NCI-H69 (cell line): Measurements from ENCODE around the gene RPS6KA2.

ENCODE experiments used
- DNase-seq: peaks from one replicate; lab custom pipeline; 2025; lab: John Stamatoyannopoulos, UW

Gene RPS6KA2

GRCh38 chr6:166572370-166573261, 54.4 kb downstream of the RPS6KA2 start:
- DNase-seq, result no peak

GRCh38 chr6:166570929-166571713, 55.9 kb downstream of the RPS6KA2 start:
- DNase-seq, result no peak

- DNase-seq, result peak; percentile 5
Observed at GRCh38 chr6:166569206-166569605, 57.8 kb downstream of the RPS6KA2 start.

GRCh38 chr6:166567813-166568212, 59.2 kb downstream of the RPS6KA2 start:
- DNase-seq, result no peak

- DNase-seq, result no peak
Observed at GRCh38 chr6:166567107-166567506, 59.9 kb downstream of the RPS6KA2 start.

- no peak for DNase-seq
Observed at GRCh38 chr6:166566026-166567011, 60.7 kb downstream of the RPS6KA2 start.

GRCh38 chr6:166565084-166565967, 61.7 kb downstream of the RPS6KA2 start:
- DNase-seq, result no peak

GRCh38 chr6:166563805-166564204, 63.2 kb downstream of the RPS6KA2 start:
- peak; percentile 40 for DNase-seq

GRCh38 chr6:166563200-166563599, 63.9 kb downstream of the RPS6KA2 start:
- DNase-seq, result no peak

- DNase-seq, result no peak
Observed at GRCh38 chr6:166562726-166563125, 64.3 kb downstream of the RPS6KA2 start.

GRCh38 chr6:166561771-166562359, 65.2 kb downstream of the RPS6KA2 start:
- no peak for DNase-seq

GRCh38 chr6:166560222-166560621, 66.8 kb downstream of the RPS6KA2 start:
- no peak for DNase-seq

- no peak for DNase-seq
Observed at GRCh38 chr6:166559662-166560061, 67.4 kb downstream of the RPS6KA2 start.

GRCh38 chr6:166559211-166559610, 67.8 kb downstream of the RPS6KA2 start:
- DNase-seq, result no peak

GRCh38 chr6:166558156-166559005, 68.7 kb downstream of the RPS6KA2 start:
- DNase-seq, result no peak

- DNase-seq, result peak; percentile 4
Observed at GRCh38 chr6:166556863-166557322, 70.2 kb downstream of the RPS6KA2 start.

- DNase-seq, result no peak
Observed at GRCh38 chr6:166556336-166556735, 70.7 kb downstream of the RPS6KA2 start.

GRCh38 chr6:166555086-166555485, 72.0 kb downstream of the RPS6KA2 start:
- DNase-seq, result no peak

- no peak for DNase-seq
Observed at GRCh38 chr6:166554316-166554715, 72.7 kb downstream of the RPS6KA2 start.
